Measurements from ENCODE around the gene EIF4G3. TPM values are rescaled to one million over a fixed set of nuclear protein-coding genes. Genes with fewer than 3 reads are reported as not detected.
A peak's percentile ranks its signal among the peaks of the same experiment; 100 is the strongest.

EIF4G3 gene
- total RNA-seq, 1 donor = 58.6 TPM

GRCh38 chr1:21168444-21168843, 8.3 kb downstream of the EIF4G3 start:
- TF ChIP-seq CTCF (IDR thresholded peaks at IDR 0.05; ENCODE audit: insufficient read depth, low read length) = no peak
- H3K4me3 ChIP-seq (ENCODE audit: low read depth, low read length) = no peak overlapping the region
- no peak for DNase-seq (ENCODE audit: low read depth)

- no peak for DNase-seq (ENCODE audit: low read depth)
- TF ChIP-seq CTCF (IDR thresholded peaks at IDR 0.05; ENCODE audit: insufficient read depth, low read length) = no peak
- H3K4me3 ChIP-seq (ENCODE audit: low read depth, low read length) = no peak overlapping the region
Measured at GRCh38 chr1:21165646-21166045, 11.1 kb downstream of the EIF4G3 start.

GRCh38 chr1:21165076-21165475, 11.6 kb downstream of the EIF4G3 start:
- TF ChIP-seq CTCF (IDR thresholded peaks at IDR 0.05; ENCODE audit: insufficient read depth, low read length) = no peak
- peak; percentile 51 for DNase-seq (ENCODE audit: low read depth)

GRCh38 chr1:21164266-21164665, 12.4 kb downstream of the EIF4G3 start:
- H3K4me3 ChIP-seq (ENCODE audit: low read depth, low read length) = no peak overlapping the region
- no peak for DNase-seq (ENCODE audit: low read depth)
- no peak for TF ChIP-seq CTCF (IDR thresholded peaks at IDR 0.05; ENCODE audit: insufficient read depth, low read length)

More at GRCh38 chr1:21165076-21165475, 11.6 kb downstream of the EIF4G3 start:
- no peak overlapping the region for H3K4me3 ChIP-seq (ENCODE audit: low read depth, low read length)

- no peak overlapping the region for H3K4me3 ChIP-seq (ENCODE audit: low read depth, low read length)
- no peak for TF ChIP-seq CTCF (IDR thresholded peaks at IDR 0.05; ENCODE audit: insufficient read depth, low read length)
- DNase-seq (ENCODE audit: low read depth) = no peak
Measured at GRCh38 chr1:21162740-21163464, 13.8 kb downstream of the EIF4G3 start.

- DNase-seq (ENCODE audit: low read depth) = peak; percentile 16
- TF ChIP-seq CTCF (IDR thresholded peaks at IDR 0.05; ENCODE audit: insufficient read depth, low read length) = no peak
- H3K4me3 ChIP-seq (ENCODE audit: low read depth, low read length) = no peak overlapping the region
Measured at GRCh38 chr1:21161842-21162241, 14.9 kb downstream of the EIF4G3 start.

All from fibroblast of the aortic adventitia (primary cell).